ENCODE measurements around the gene DHRS13.

DNA sequence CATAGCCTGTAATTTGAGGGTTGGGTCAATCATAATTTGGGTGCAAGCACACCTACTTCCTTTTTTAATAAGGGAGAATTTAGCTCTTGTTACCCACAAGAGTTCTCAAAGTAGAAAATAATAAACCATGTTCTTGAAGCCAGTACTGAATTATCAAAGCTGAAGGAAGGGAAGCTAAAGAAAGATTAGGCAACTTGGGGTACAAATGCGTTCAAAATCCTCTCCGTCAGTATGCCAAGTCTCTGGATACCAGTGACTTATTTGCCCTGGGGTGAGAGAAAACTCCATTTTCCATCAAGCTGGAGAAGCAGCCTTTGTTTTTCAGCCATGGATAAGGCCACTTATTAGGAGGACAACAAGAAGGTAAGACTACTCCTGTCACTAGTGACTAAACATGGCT lies 23.5 kb upstream of the DHRS13 start:
- TF ChIP-seq CTCF (conservative IDR thresholded peaks at IDR 0.05; ENCODE audit: low read length) (no peak), EZH2phosphoT487 (IDR thresholded peaks at IDR 0.05; ENCODE audit: borderline replicate concordance, low read depth, low read length) (no peak)
